Measurements from ENCODE around the gene EVA1C. TPM values are rescaled to one million over a fixed set of nuclear protein-coding genes. Genes with fewer than 3 reads are reported as not detected.
"Not testable (repeated sequence)": the region's sequence is repeated elsewhere in the genome, so short reads cannot be mapped to it uniquely, and the experiment has no call there.

The EVA1C gene
- total RNA-seq, 1 donor from 2014 or later: 0.38 TPM

DNA sequence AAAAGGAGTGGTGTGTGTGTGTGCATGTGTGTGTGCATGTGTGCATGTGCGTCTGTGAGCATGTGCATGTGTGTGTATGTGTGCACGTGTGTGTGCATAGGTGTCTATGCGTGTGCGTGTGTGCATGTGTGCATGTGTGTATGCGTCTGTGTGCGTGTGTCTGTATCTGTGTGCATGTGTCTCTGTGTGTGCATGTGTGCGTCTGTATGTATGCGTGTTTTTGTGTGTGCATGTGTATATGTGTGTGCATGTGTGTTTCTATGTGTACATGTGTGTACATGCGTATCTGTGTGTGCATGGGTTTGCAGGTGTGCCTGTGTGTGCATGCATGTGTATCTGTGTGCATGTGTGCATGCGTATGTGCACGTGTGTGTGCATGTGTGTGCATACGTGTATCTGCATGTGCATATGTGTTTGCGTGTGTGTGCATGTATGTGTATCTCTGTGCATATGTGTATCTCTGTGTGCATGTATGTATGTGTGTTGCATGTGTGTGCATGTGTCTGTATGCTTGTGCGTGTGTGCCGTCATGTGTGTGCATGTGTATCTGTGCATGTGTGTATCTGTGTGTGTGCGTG, 94.9 kb downstream of the EVA1C start:
- TF ChIP-seq CTCF (IDR thresholded peaks at IDR 0.05): no peak
- Mint-ChIP-seq H3K27me3 (peaks cover 4% of the 10 kb centered on the region), H3K4me1 (no peaks in the 10 kb centered on the region), H3K4me3 (no peak overlapping the region), H3K9me3 (peaks cover 7% of the 10 kb centered on the region), H3K36me3 (ENCODE audit: low read depth) (no peaks in the 10 kb centered on the region), H3K27ac (no peak overlapping the region)
- ChIA-PET CTCF (no interaction called here), POLR2A (no interaction called here)
- intact Hi-C loops (cut with micrococcal nuclease): no loop called here
- DNase-seq (no peak), ATAC-seq (ENCODE audit: low read depth) (no peak)

DNA sequence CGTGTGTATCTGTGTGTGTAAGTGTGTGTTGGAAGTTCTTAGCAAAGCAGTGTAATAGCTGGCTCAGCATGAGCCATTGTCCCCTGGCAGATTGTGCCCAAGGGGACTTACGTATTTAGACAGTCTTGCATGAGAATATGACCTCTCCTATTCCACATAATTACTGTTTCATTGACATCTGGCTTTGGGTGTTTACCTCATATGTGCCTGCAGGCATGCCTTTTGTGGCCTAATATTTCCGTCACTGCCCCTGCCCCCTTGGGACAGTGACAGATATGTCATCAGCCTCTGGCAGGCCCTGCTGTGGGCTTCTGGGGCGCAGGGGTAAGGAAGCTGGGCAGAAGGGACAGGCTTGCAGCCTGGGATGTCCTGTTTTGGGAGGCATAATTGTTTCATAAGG, 95.5 kb downstream of the EVA1C start:
- H3K4me1 Mint-ChIP-seq; POLR2A ChIA-PET; CTCF ChIA-PET; DNase-seq; intact Hi-C loops (cut with micrococcal nuclease); H3K4me3 Mint-ChIP-seq; H3K36me3 Mint-ChIP-seq (ENCODE audit: low read depth); H3K27me3 Mint-ChIP-seq; ATAC-seq (ENCODE audit: low read depth); H3K27ac Mint-ChIP-seq; H3K9me3 Mint-ChIP-seq: not testable (repeated sequence)

DNA sequence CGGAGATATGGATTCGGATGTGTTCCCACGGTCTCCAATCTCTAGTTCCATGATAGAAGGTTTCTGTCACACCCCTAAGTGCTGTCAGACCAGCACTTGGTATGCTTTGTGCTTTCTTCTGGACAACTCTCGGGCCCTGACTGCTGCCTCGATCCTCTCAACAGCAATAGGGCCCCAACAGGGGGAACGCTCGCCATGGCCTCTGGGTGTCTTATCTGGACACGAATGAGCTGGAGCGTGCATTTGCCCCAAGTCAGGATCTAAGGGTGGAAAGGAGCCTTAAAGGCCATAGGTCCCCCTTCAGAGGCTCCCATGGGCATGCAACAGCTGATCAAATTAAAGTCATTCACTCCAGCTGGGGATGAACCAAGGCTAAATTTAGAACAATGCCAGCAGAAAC, 96.1 kb downstream of the EVA1C start:
- intact Hi-C loops (cut with micrococcal nuclease): no loop called here

GRCh38 chr21:32508975-32509374, 96.5 kb downstream of the EVA1C start:
- H3K9me3 Mint-ChIP-seq; POLR2A ChIA-PET; H3K4me1 Mint-ChIP-seq; DNase-seq; H3K27me3 Mint-ChIP-seq; ATAC-seq (ENCODE audit: low read depth); intact Hi-C loops (cut with micrococcal nuclease); H3K27ac Mint-ChIP-seq; CTCF ChIA-PET; H3K4me3 Mint-ChIP-seq; H3K36me3 Mint-ChIP-seq (ENCODE audit: low read depth): not testable (repeated sequence)

More for the DNA sequence above, 96.1 kb downstream of the EVA1C start:
- ATAC-seq (ENCODE audit: low read depth) (no peak), DNase-seq (no peak)
- Mint-ChIP-seq H3K4me3 (no peak overlapping the region), H3K9me3 (peaks cover 7% of the 10 kb centered on the region), H3K27me3 (peaks cover 6% of the 10 kb centered on the region), H3K36me3 (ENCODE audit: low read depth) (no peaks in the 10 kb centered on the region), H3K27ac (no peak overlapping the region), H3K4me1 (no peaks in the 10 kb centered on the region)
- ChIA-PET CTCF (no interaction called here), POLR2A (no interaction called here)
- no peak for TF ChIP-seq CTCF (IDR thresholded peaks at IDR 0.05)

GRCh38 chr21:32514275-32515055, 102.0 kb downstream of the EVA1C start:
- Mint-ChIP-seq H3K4me3 (no peak overlapping the region), H3K9me3 (peaks cover 11% of the 10 kb centered on the region), H3K27ac (no peak overlapping the region), H3K4me1 (no peaks in the 10 kb centered on the region), H3K36me3 (ENCODE audit: low read depth) (no peaks in the 10 kb centered on the region), H3K27me3 (peaks cover 8% of the 10 kb centered on the region)
- ATAC-seq (ENCODE audit: low read depth) (no peak), DNase-seq (no peak)
- no peak for TF ChIP-seq CTCF (IDR thresholded peaks at IDR 0.05)
- intact Hi-C loops (cut with micrococcal nuclease): no loop called here
- CTCF ChIA-PET: no interaction called here
- POLR2A ChIA-PET: no interaction called here

DNA sequence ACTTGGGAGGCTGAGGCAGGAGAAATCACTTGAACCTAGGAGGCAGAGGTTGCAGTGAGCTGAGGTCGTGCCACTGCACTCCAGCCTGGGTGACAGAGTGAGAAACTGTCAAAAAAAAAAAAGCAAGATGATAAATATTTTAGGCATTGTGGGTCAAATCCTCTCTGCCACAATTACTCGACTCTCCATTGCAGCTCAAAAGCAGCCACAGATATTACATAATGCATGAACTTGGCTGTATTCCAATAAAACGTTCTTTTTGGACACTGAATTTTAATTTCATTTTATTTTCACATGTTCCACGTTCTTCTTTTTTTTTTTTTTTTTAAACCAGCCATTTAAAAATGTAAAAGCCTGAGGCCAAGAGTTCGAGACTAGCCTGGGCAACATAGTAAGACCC, 103.4 kb downstream of the EVA1C start:
- no peak for ATAC-seq (ENCODE audit: low read depth)

More for the DNA sequence above, 103.4 kb downstream of the EVA1C start:
- peaks cover 5% of the 10 kb centered on the region for H3K27me3 Mint-ChIP-seq
- no peak for DNase-seq
- H3K4me1 Mint-ChIP-seq: no peaks in the 10 kb centered on the region
- H3K9me3 Mint-ChIP-seq: peaks cover 9% of the 10 kb centered on the region
- ChIA-PET POLR2A (no interaction called here), CTCF (no interaction called here)
- no peak for TF ChIP-seq CTCF (IDR thresholded peaks at IDR 0.05)
- H3K27ac Mint-ChIP-seq: no peak overlapping the region
- H3K4me3 Mint-ChIP-seq: no peak overlapping the region
- no peaks in the 10 kb centered on the region for H3K36me3 Mint-ChIP-seq (ENCODE audit: low read depth)
- intact Hi-C loops (cut with micrococcal nuclease): no loop called here
